CD14-positive monocyte (primary cell): Measurements from ENCODE around the gene APMAP. TPM values are rescaled to one million over a fixed set of nuclear protein-coding genes. Genes with fewer than 3 reads are reported as not detected.

Experiments used
- DNase-seq, 3 donors: peaks; one replicate each; pipeline ENCODE4 v3.0.0-alpha.2; 2011 to 2022
- H2AFZ ChIP-seq: 2 replicates; pipeline ENCODE4 v1.6.0; 2012; ENCODE audit warnings: mild to moderate bottlenecking, low read depth, low read length, inconsistent platforms; ENCODE audit not compliant: insufficient read depth, poor library complexity, severe bottlenecking
- H3K27ac ChIP-seq, 2 donors: 1 replicate in 1 of 2; 2 replicates in 1 of 2; pipeline ENCODE4 v1.5.1; 2012 to 2013; ENCODE audit warnings: low read length in 2 of 2, control low read depth in 1 of 2, inconsistent platforms in 1 of 2, low read depth in 1 of 2, mild to moderate bottlenecking in 1 of 2
- H3K27me3 ChIP-seq, 2 donors: one replicate each; pipeline versions ENCODE4 v1.6.0 to v1.6.1; 2011 to 2013; ENCODE audit warnings: low read length in 2 of 2; ENCODE audit not compliant: control insufficient read depth in 2 of 2, insufficient read depth in 2 of 2
- H3K36me3 ChIP-seq, 2 donors: replicated peaks in 1 of 2; 1 replicate in 1 of 2; 2 replicates in 1 of 2; pipeline versions ENCODE4 v1.5.1 to v1.6.1; 2012 to 2013; ENCODE audit warnings: low read length in 2 of 2, control low read depth in 1 of 2, inconsistent platforms in 1 of 2, mild to moderate bottlenecking in 1 of 2; ENCODE audit not compliant: insufficient read depth in 2 of 2, control insufficient read depth in 1 of 2
- H3K4me1 ChIP-seq, 2 donors: 1 replicate in 1 of 2; 2 replicates in 1 of 2; pipeline versions ENCODE4 v1.5.1 to v1.6.1; 2012 to 2013; ENCODE audit warnings: low read length in 2 of 2, control low read depth in 1 of 2, inconsistent platforms in 1 of 2, mild to moderate bottlenecking in 1 of 2, moderate library complexity in 1 of 2; ENCODE audit not compliant: insufficient read depth in 2 of 2, control insufficient read depth in 1 of 2
- H3K4me2 ChIP-seq: replicated peaks from 2 replicates; pipeline ENCODE3; 2012; ENCODE audit warnings: low read length, moderate library complexity, mild to moderate bottlenecking; ENCODE audit not compliant: poor library complexity, severe bottlenecking; ENCODE audit errors: extremely low read depth
- H3K4me3 ChIP-seq, 3 experiments: fragments of 200-600 bp in 1 of 3; sonication (generic) in 1 of 3; replicated peaks in 1 of 3; 1 replicate in 2 of 3; 2 replicates in 1 of 3; pipeline ENCODE4 v1.5.1; 2011 to 2013; ENCODE audit warnings: low read length in 3 of 3, mild to moderate bottlenecking in 3 of 3, control low read depth in 2 of 3, low read depth in 2 of 3, inconsistent platforms in 1 of 3, moderate library complexity in 1 of 3
- H3K79me2 ChIP-seq: 2 replicates; pipeline ENCODE4 v1.6.0; 2012; ENCODE audit warnings: mild to moderate bottlenecking, control low read depth, inconsistent platforms, low read length, moderate library complexity; ENCODE audit not compliant: insufficient read depth
- H3K9ac ChIP-seq: 2 replicates; pipeline ENCODE4 v1.6.0; 2017; ENCODE audit warnings: low read length, mild to moderate bottlenecking; ENCODE audit not compliant: insufficient read depth, poor library complexity, severe bottlenecking
- H3K9me3 ChIP-seq, 2 donors: replicated peaks in 1 of 2; 1 replicate in 1 of 2; 2 replicates in 1 of 2; pipeline versions ENCODE4 v1.5.1 to v1.6.1; 2012 to 2013; ENCODE audit warnings: low read length in 2 of 2, control low read depth in 1 of 2; ENCODE audit not compliant: control insufficient read depth in 1 of 2, insufficient read depth in 1 of 2
- H4K20me1 ChIP-seq: 2 replicates; pipeline ENCODE4 v1.6.0; 2012; ENCODE audit warnings: mild to moderate bottlenecking, low read length, control low read depth, moderate library complexity; ENCODE audit not compliant: insufficient read depth
- H3K27ac Mint-ChIP-seq, 7 donors: one replicate each; pipeline ENCODE4 v1.8.0; 2020; ENCODE audit warnings: mild to moderate bottlenecking in 7 of 7, mixed read lengths in 7 of 7, moderate library complexity in 6 of 7, inconsistent platforms in 2 of 7
- H3K27me3 Mint-ChIP-seq, 3 donors: one replicate each; pipeline ENCODE4 v1.8.0; 2021 to 2022; ENCODE audit warnings: low read depth in 3 of 3, mild to moderate bottlenecking in 3 of 3, mixed read lengths in 3 of 3, moderate library complexity in 3 of 3, inconsistent platforms in 1 of 3
- H3K36me3 Mint-ChIP-seq, 2 donors: one replicate each; pipeline ENCODE4 v1.8.0; 2020; ENCODE audit warnings: mixed read lengths in 2 of 2, inconsistent platforms in 1 of 2, mild to moderate bottlenecking in 1 of 2
- H3K4me1 Mint-ChIP-seq: one replicate; pipeline ENCODE4 v1.8.0; 2020; ENCODE audit warnings: mild to moderate bottlenecking, mixed read lengths
- H3K4me3 Mint-ChIP-seq, 2 donors: one replicate each; pipeline ENCODE4 v1.8.0; 2020; ENCODE audit warnings: mild to moderate bottlenecking in 2 of 2, mixed read lengths in 2 of 2, moderate library complexity in 1 of 2
- H3K9me3 Mint-ChIP-seq, 7 donors: one replicate each; pipeline ENCODE4 v1.8.0; 2020 to 2022; ENCODE audit warnings: mixed read lengths in 7 of 7, mild to moderate bottlenecking in 6 of 7, moderate library complexity in 6 of 7, inconsistent platforms in 2 of 7
- CTCF ChIP-seq: fragments of 200-600 bp; IDR thresholded peaks from one replicate; pipeline ENCODE4 v1.8.0; 2022; ENCODE audit warnings: antibody characterized with exemption, mild to moderate bottlenecking
- WGBS: methylation state at CpG from one replicate; pipeline ENCODE4 v1.1.5; 2013; ENCODE audit warnings: missing lambda C conversion rate; ENCODE audit not compliant: insufficient coverage; 5-methylcytosine and 5-hydroxymethylcytosine counted together
- intact Hi-C, 2 donors: fragments of 100-400 bp; cut with micrococcal nuclease; formaldehyde crosslinking; loops; one replicate each; pipeline versions ENCODE4 v1.15.0 to v1.15.1; 2023
- polyA plus RNA-seq, 3 donors: library from polyadenylated mRNA; depleted of rRNA in 1 of 3; unstranded in 2 of 3; stranded (reverse) in 1 of 3; fragments of 300-500 nt in 2 of 3; fragments of >200 nt in 1 of 3; fragmentation: Illumina TruSeq in 2 of 3; gene quantifications; 1 replicate in 2 of 3; 2 replicates in 1 of 3; pipeline ENCODE4 v1.2.3, GENCODE V29; 2012 to 2021

Gene APMAP
- polyA plus RNA-seq, 3 donors, result 26.9 to 74.0 (median 73.2) TPM

- WGBS, result 53% methylated on average over 6 of the region's 6 CpGs
- Histone ChIP-seq H3K9me3 (no peaks in the 10 kb centered on the region), H3K4me1 (peaks cover 66 to 94% of the 10 kb centered on the region in 2 donors), H3K27ac (peak overlapping the region; percentile 20 to 87), H3K4me3 (no peak overlapping the region), H3K27me3 (no peaks in the 10 kb centered on the region), H2AFZ (no peak overlapping the region), H3K36me3 (peaks cover 2 to 11% of the 10 kb centered on the region in 2 donors), H3K9ac (no peak overlapping the region), H4K20me1 (peaks cover 8% of the 10 kb centered on the region), H3K79me2 (peaks cover 87% of the 10 kb centered on the region), H3K4me2 (no peak overlapping the region)
- H3K4me3 Mint-ChIP-seq, result no peak overlapping the region
- peak overlapping the region; percentile 8 to 87 (median 75) for H3K27ac Mint-ChIP-seq
- peaks cover 97% of the 10 kb centered on the region for H3K4me1 Mint-ChIP-seq
- DNase-seq, result no peak
- peaks cover 26% of the 10 kb centered on the region in 2 donors for H3K36me3 Mint-ChIP-seq
- H3K27me3 Mint-ChIP-seq, result peaks cover 0 to 3% (median 2%) of the 10 kb centered on the region in 3 donors
- TF ChIP-seq CTCF, result no peak
- H3K9me3 Mint-ChIP-seq, result peaks cover 0 to under 1% (median 0%) of the 10 kb centered on the region in 7 donors
- intact Hi-C loops, result no loop called here
Measured at GRCh38 chr20:24985802-24986201, 6.7 kb downstream of the APMAP start.

GRCh38 chr20:24984961-24985640 is 7.5 kb downstream of the APMAP start:
- intact Hi-C loops, result no loop called here
- TF ChIP-seq CTCF, result no peak
- Histone ChIP-seq H3K27ac (peak overlapping the region; percentile 45 to 87), H3K4me2 (peak overlapping the region; percentile 26), H4K20me1 (peaks cover 8% of the 10 kb centered on the region), H2AFZ (no peak overlapping the region), H3K4me3 (peak overlapping the region in 1 of 3 experiments; percentile 15), H3K79me2 (peaks cover 87% of the 10 kb centered on the region), H3K9me3 (peaks cover 0 to 3% of the 10 kb centered on the region in 2 donors), H3K4me1 (peaks cover 72 to 95% of the 10 kb centered on the region in 2 donors), H3K27me3 (no peaks in the 10 kb centered on the region), H3K9ac (peak overlapping the region; percentile 11), H3K36me3 (peaks cover 7 to 18% of the 10 kb centered on the region in 2 donors)
- peaks cover 97% of the 10 kb centered on the region for H3K4me1 Mint-ChIP-seq
- peak overlapping the region; percentile 49 to 91 (median 82) for H3K27ac Mint-ChIP-seq
- peaks cover 33% of the 10 kb centered on the region in 2 donors for H3K36me3 Mint-ChIP-seq
- peaks cover 0 to 6% (median 2%) of the 10 kb centered on the region in 7 donors for H3K9me3 Mint-ChIP-seq
- DNase-seq, result peak in 2 of 3 donors; percentile 40 to 48
- WGBS, result no CpG with 5 or more reads among the region's 3 CpGs
- H3K4me3 Mint-ChIP-seq, result peak overlapping the region in 1 of 2 donors; percentile 46
- peaks cover 0 to 3% (median 2%) of the 10 kb centered on the region in 3 donors for H3K27me3 Mint-ChIP-seq
